DOHH2 (cell line): ENCODE results near the gene TSC1.

Experiments used
- H3F3A ChIP-seq: fragments of 200-600 bp; sonication (generic), shearing (Covaris generic); 2 replicates; pipeline ENCODE4 v1.6.0; 2016; ENCODE audit warnings: antibody characterized with exemption, mild to moderate bottlenecking; ENCODE audit not compliant: control insufficient read depth, insufficient read depth
- H3K27ac ChIP-seq: fragments of 200-600 bp; sonication (generic); 2 replicates; pipeline ENCODE4 v1.5.1; 2014; ENCODE audit warnings: low read depth, mild to moderate bottlenecking, low read length, moderate library complexity
- H3K27me3 ChIP-seq: fragments of 200-600 bp; sonication (generic); 2 replicates; pipeline ENCODE4 v1.6.1; 2014; ENCODE audit warnings: mild to moderate bottlenecking, low read length, mixed read lengths; ENCODE audit not compliant: control insufficient read depth
- H3K36me3 ChIP-seq: fragments of 200-600 bp; sonication (generic); 2 replicates; pipeline ENCODE4 v1.6.1; 2014; ENCODE audit warnings: mild to moderate bottlenecking, low read length, moderate library complexity, mixed read lengths; ENCODE audit not compliant: control insufficient read depth
- H3K4me1 ChIP-seq: fragments of 200-600 bp; sonication (generic); 2 replicates; pipeline ENCODE4 v1.6.1; 2014; ENCODE audit warnings: mild to moderate bottlenecking, low read length, mixed read lengths; ENCODE audit not compliant: control insufficient read depth
- H3K4me2 ChIP-seq: fragments of 200-600 bp; sonication (generic); 2 replicates; pipeline ENCODE4 v1.6.0; 2014; ENCODE audit warnings: mild to moderate bottlenecking, low read length, moderate library complexity
- H3K4me3 ChIP-seq: fragments of 200-600 bp; sonication (generic); 2 replicates; pipeline ENCODE4 v1.5.1; 2014; ENCODE audit warnings: mild to moderate bottlenecking, low read length, mixed read lengths
- H3K79me2 ChIP-seq: fragments of 200-600 bp; sonication (generic); 2 replicates; pipeline ENCODE4 v1.6.1; 2014; ENCODE audit warnings: mild to moderate bottlenecking, low read length, mixed read lengths; ENCODE audit not compliant: control insufficient read depth
- H3K9me2 ChIP-seq: fragments of 200-600 bp; sonication (generic); replicated peaks from 2 replicates; pipeline ENCODE4 v1.6.1; 2014; ENCODE audit warnings: mild to moderate bottlenecking, low read length, mixed read lengths; ENCODE audit not compliant: control insufficient read depth
- H3K9me3 ChIP-seq: fragments of 200-600 bp; sonication (generic); 2 replicates; pipeline ENCODE4 v1.6.1; 2014; ENCODE audit warnings: antibody characterized with exemption, low read length, mixed read lengths; ENCODE audit not compliant: control insufficient read depth, insufficient read depth
- H4K20me1 ChIP-seq: fragments of 200-600 bp; sonication (generic); 2 replicates; pipeline ENCODE4 v1.6.0; 2014; ENCODE audit warnings: low read depth, mild to moderate bottlenecking, antibody characterized with exemption, low read length, moderate library complexity; ENCODE audit not compliant: control insufficient read depth, insufficient read depth
- EZH2phosphoT487 ChIP-seq: fragments of 200-600 bp; sonication (generic); IDR thresholded peaks from 2 replicates; pipeline ENCODE4 v1.6.1; 2017; ENCODE audit warnings: borderline replicate concordance, mild to moderate bottlenecking, antibody characterized with exemption, low read length, moderate library complexity, mixed read lengths
- TF ChIP-seq, protein P1 (sequence below): fragments of 200-600 bp; sonication (generic); IDR thresholded peaks from one replicate; pipeline ENCODE4 v1.5.1; 2014; ENCODE audit warnings: antibody characterized with exemption, mild to moderate bottlenecking, low read depth, low read length; ENCODE audit not compliant: poor library complexity, severe bottlenecking

Gene TSC1

DNA sequence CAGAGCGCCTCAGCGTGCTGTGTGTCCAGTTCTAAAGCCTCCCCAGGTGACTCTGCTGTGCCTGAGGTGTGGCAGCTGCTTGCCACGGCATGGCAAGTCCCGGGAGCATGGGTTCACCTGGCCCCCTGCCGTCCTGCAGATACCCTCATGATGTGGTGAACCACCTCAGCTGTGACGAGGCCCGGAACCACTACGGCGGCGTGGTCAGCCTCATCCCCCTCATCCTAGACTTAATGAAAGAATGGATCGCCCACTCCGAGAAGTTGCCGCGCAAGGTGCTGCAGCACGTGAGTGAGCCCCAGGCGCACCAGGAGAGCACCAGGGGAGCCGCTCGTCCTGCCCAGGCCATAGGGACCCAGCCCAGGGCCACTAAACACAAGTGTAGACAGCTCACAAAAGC, 56.3 kb downstream of the TSC1 start:
- Histone ChIP-seq H3K4me2 (peak overlapping the region; percentile 99), H3K4me3 (peak overlapping the region; percentile 72), H3K9me2 (no peaks in the 10 kb centered on the region), H4K20me1 (0 out of 2 replicates have a peak, but pooled peaks cover 2% of the 10 kb centered on the region), H3K27ac (peak overlapping the region; percentile 75), H3K79me2 (no peaks in the 10 kb centered on the region), H3K27me3 (no peaks in the 10 kb centered on the region), H3K36me3 (no peaks in the 10 kb centered on the region), H3K4me1 (peaks cover 40% of the 10 kb centered on the region), H3K9me3 (no peaks in the 10 kb centered on the region), H3F3A (peaks cover 12% of the 10 kb centered on the region)
- TF ChIP-seq, protein P1, sequence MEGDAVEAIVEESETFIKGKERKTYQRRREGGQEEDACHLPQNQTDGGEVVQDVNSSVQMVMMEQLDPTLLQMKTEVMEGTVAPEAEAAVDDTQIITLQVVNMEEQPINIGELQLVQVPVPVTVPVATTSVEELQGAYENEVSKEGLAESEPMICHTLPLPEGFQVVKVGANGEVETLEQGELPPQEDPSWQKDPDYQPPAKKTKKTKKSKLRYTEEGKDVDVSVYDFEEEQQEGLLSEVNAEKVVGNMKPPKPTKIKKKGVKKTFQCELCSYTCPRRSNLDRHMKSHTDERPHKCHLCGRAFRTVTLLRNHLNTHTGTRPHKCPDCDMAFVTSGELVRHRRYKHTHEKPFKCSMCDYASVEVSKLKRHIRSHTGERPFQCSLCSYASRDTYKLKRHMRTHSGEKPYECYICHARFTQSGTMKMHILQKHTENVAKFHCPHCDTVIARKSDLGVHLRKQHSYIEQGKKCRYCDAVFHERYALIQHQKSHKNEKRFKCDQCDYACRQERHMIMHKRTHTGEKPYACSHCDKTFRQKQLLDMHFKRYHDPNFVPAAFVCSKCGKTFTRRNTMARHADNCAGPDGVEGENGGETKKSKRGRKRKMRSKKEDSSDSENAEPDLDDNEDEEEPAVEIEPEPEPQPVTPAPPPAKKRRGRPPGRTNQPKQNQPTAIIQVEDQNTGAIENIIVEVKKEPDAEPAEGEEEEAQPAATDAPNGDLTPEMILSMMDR = no peak
- no peak for TF ChIP-seq EZH2phosphoT487

DNA sequence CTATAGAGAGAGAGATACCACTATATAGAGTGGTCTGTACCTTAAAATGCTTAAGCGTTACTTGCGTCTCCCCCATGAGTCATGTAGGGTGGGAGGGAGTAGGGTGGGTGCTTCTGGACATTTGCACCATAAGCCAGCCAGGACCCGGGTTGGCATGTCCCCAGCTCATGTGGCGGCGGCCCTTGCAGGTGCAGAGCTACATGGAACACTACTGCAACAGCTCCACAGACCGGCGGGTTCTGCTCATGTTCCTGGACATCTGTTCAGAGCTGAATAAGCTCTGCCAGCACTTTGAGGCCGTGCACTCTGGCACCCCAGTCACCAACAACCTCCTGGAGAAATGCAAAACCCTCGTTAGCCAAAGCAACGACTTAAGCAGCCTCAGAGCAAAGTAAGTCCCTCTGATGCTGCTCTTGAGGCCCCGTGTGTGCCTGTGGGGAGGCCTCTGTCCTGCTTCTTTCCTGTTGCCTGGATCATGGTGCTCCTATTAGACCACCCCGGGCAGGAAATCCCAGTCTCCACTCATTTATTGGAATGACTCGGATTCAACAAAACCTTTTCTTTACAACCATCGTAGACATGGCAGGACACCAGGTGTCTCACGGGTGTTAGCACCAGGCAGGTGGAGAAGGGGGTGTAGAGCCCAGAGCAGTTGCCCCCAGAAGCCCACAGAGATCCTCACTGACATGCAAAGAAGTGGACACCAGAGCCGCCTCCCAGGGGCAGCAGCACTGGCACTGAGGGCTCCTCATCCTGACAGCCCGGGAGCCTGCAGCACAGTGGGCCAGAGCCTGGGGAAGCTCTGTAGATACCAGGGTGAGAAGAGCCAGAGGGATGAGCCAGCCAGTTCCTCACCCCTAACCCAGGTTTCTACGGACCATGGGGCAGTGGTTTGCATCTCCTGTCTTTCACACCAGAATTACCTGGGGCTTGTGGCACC, 57.0 kb downstream of the TSC1 start:
- Histone ChIP-seq H4K20me1 (0 out of 2 replicates have a peak, but pooled peaks cover 2% of the 10 kb centered on the region), H3K4me1 (peaks cover 40% of the 10 kb centered on the region), H3F3A (peaks cover 12% of the 10 kb centered on the region), H3K9me3 (no peaks in the 10 kb centered on the region), H3K79me2 (no peaks in the 10 kb centered on the region), H3K36me3 (no peaks in the 10 kb centered on the region), H3K27ac (no peak overlapping the region), H3K4me2 (peak overlapping the region; percentile 99), H3K9me2 (no peaks in the 10 kb centered on the region), H3K4me3 (peak overlapping the region; percentile 72), H3K27me3 (no peaks in the 10 kb centered on the region)
- TF ChIP-seq EZH2phosphoT487 = no peak
- TF ChIP-seq, protein P1 = no peak

DNA sequence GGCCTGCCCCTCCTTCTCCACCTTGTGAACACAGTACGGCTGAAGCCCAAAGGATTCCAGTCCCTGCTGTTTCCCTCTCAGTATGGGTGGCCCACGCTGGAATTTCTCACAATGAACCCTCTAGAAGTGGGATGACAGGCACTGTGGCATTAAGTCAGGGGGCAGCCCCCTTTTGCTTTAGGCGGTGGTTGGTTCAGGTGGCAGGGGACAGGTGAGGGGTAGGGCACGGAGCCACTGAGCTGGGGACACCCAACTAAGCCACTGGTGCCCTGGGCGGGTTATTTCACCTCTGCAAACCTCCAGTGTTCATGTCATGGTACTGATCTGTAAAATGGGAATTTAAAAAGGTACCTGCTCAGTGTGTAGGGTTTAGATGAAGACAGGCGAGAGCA, 58.1 kb downstream of the TSC1 start:
- H3K9me2 ChIP-seq = no peaks in the 10 kb centered on the region
- H3K27me3 ChIP-seq = no peaks in the 10 kb centered on the region
- no peak for TF ChIP-seq EZH2phosphoT487
- TF ChIP-seq, protein P1 = no peak
- no peaks in the 10 kb centered on the region for H3K79me2 ChIP-seq
- H3K4me2 ChIP-seq = no peak overlapping the region
- no peak overlapping the region for H3K27ac ChIP-seq
- no peaks in the 10 kb centered on the region for H3K9me3 ChIP-seq
- H3K4me3 ChIP-seq = no peak overlapping the region
- peaks cover 40% of the 10 kb centered on the region for H3K4me1 ChIP-seq
- 0 out of 2 replicates have a peak, but pooled peaks cover 2% of the 10 kb centered on the region for H4K20me1 ChIP-seq
- H3F3A ChIP-seq = peaks cover 8% of the 10 kb centered on the region
- H3K36me3 ChIP-seq = no peaks in the 10 kb centered on the region
